Glomerular endothelial cell (primary cell): ENCODE measurements around the gene KRAS. TPM values are rescaled to one million over a fixed set of nuclear protein-coding genes. Genes with fewer than 3 reads are reported as not detected.

Source experiments
- DNase-seq: peaks from one replicate; pipeline ENCODE4 v3.0.0-alpha.2; 2011; ENCODE audit warnings: low read depth, low spot score; ENCODE audit errors: extremely low read depth
- total RNA-seq: library from RNA; depleted of rRNA; stranded (reverse); fragments of >200 nt; gene quantifications from 2 replicates; pipeline ENCODE4 v1.2.3, GENCODE V29; 2015

The KRAS gene
- total RNA-seq, 1 donor from 2014 or later = 19.2 TPM

GRCh38 chr12:25197608-25198007, 53.1 kb downstream of the KRAS start:
- DNase-seq = no peak

GRCh38 chr12:25195056-25195971, 55.4 kb downstream of the KRAS start, which contains the start of the genes DNAI7 and ETFRF1:
Gene DNAI7 (minus strand): TSS chr12:25195160. CDS start chr12:25195078, 82 bp downstream.
Gene ETFRF1 (plus strand): TSS chr12:25195237. CDS start chr12:25203957, 8,720 bp downstream.
- DNase-seq = peak; percentile 58

- no peak for DNase-seq
Measured at GRCh38 chr12:25194722-25195055, 56.0 kb downstream of the KRAS start.

GRCh38 chr12:25194214-25194613, 56.5 kb downstream of the KRAS start:
- no peak for DNase-seq

GRCh38 chr12:25190793-25191192, 59.9 kb downstream of the KRAS start:
- DNase-seq = no peak

- no peak for DNase-seq
Measured at GRCh38 chr12:25189656-25190055, 61.1 kb downstream of the KRAS start.

- no peak for DNase-seq
Measured at GRCh38 chr12:25187781-25188180, 62.9 kb downstream of the KRAS start.

- no peak for DNase-seq
Measured at GRCh38 chr12:25186788-25187402, 63.8 kb downstream of the KRAS start.

GRCh38 chr12:25186038-25186787, 64.5 kb downstream of the KRAS start:
- DNase-seq = no peak

- no peak for DNase-seq
Measured at GRCh38 chr12:25184132-25184531, 66.6 kb downstream of the KRAS start.

- DNase-seq = no peak
Measured at GRCh38 chr12:25182765-25183164, 68.0 kb downstream of the KRAS start.

GRCh38 chr12:25162866-25163265, 87.9 kb downstream of the KRAS start:
- DNase-seq = no peak

GRCh38 chr12:25156061-25156460, 94.7 kb downstream of the KRAS start:
- DNase-seq = no peak

GRCh38 chr12:25155022-25155576, 95.6 kb downstream of the KRAS start:
- DNase-seq = peak; percentile 12

Other genes starting within 250 kb of the KRAS start
- not detected in 2 replicates for gene DNAI7, start 55.8 kb downstream of the KRAS start, total RNA-seq
- gene ETFRF1, start 55.7 kb downstream of the KRAS start, total RNA-seq = 17.0 TPM in 2 replicates